GM12891 (cell line): Measurements from ENCODE around the gene CDC20B.

Source experiments
- PAX5 ChIP-seq: IDR thresholded peaks from 2 replicates; pipeline ENCODE4 v1.6.1; 2011; ENCODE audit warnings: low read length, moderate library complexity, mild to moderate bottlenecking; ENCODE audit not compliant: insufficient read depth, severe bottlenecking
- POLR2A ChIP-seq: IDR thresholded peaks from 2 replicates; pipeline ENCODE4 v1.6.1; 2011; ENCODE audit warnings: low read depth, low read length, control low read depth
- POLR2AphosphoS5 ChIP-seq: IDR thresholded peaks from 2 replicates; pipeline ENCODE4 v1.6.1; 2011; ENCODE audit warnings: low read depth, low read length, control low read depth
- POU2F2 ChIP-seq: IDR thresholded peaks from 2 replicates; pipeline ENCODE4 v1.6.1; 2011; ENCODE audit warnings: low read depth, mild to moderate bottlenecking, control low read depth, low read length, moderate library complexity
- TAF1 ChIP-seq: IDR thresholded peaks from 2 replicates; pipeline ENCODE4 v1.6.1; 2011; ENCODE audit warnings: low read depth, low read length, control low read depth

GRCh38 chr5:55134053-55134722 lies 38.8 kb downstream of the CDC20B start:
- TF ChIP-seq POLR2AphosphoS5 (no peak), TAF1 (no peak), POLR2A (no peak), PAX5 (no peak), POU2F2 (no peak)
